Small intestine (tissue), 7 donors: ENCODE results near the gene SMARCD3. TPM values are rescaled to one million over a fixed set of nuclear protein-coding genes. Genes with fewer than 3 reads are reported as not detected.

Experiments used
- DNase-seq, 2 donors: peaks; one replicate each; pipeline versions ENCODE4 v3.0.0 to v3.0.0-alpha.2; 2013
- FAIRE-seq: peaks from 2 replicates; lab custom pipeline; 2012; peaks lifted over from hg19 to GRCh38; lab: Jason Lieb, UNC
- H3K27ac ChIP-seq, 3 donors: one replicate each; pipeline ENCODE4 v1.5.1; 2013; ENCODE audit warnings: low read length in 2 of 3, mild to moderate bottlenecking in 2 of 3, control low read depth in 1 of 3, inconsistent platforms in 1 of 3, low read depth in 1 of 3, moderate library complexity in 1 of 3
- H3K27me3 ChIP-seq, 3 donors: one replicate each; pipeline ENCODE4 v1.6.1; 2013; ENCODE audit warnings: low read length in 3 of 3, inconsistent platforms in 1 of 3; ENCODE audit not compliant: control insufficient read depth in 3 of 3, insufficient read depth in 3 of 3
- H3K36me3 ChIP-seq, 3 donors: one replicate each; pipeline ENCODE4 v1.6.1; 2013; ENCODE audit warnings: low read length in 3 of 3, inconsistent platforms in 1 of 3, low read depth in 1 of 3, mild to moderate bottlenecking in 1 of 3, moderate library complexity in 1 of 3; ENCODE audit not compliant: control insufficient read depth in 3 of 3, insufficient read depth in 2 of 3
- H3K4me1 ChIP-seq, 3 donors: one replicate each; pipeline ENCODE4 v1.6.1; 2013; ENCODE audit warnings: low read length in 2 of 3, inconsistent platforms in 1 of 3, low read depth in 1 of 3, mild to moderate bottlenecking in 1 of 3, moderate library complexity in 1 of 3; ENCODE audit not compliant: control insufficient read depth in 3 of 3, insufficient read depth in 2 of 3
- H3K4me3 ChIP-seq, 3 donors: one replicate each; pipeline ENCODE4 v1.5.1; 2013; ENCODE audit warnings: low read length in 3 of 3, control low read depth in 1 of 3, inconsistent platforms in 1 of 3, low read depth in 1 of 3, mild to moderate bottlenecking in 1 of 3, moderate library complexity in 1 of 3
- H3K9me3 ChIP-seq, 2 donors: one replicate each; pipeline ENCODE4 v1.6.1; 2013; ENCODE audit warnings: low read depth in 1 of 2, low read length in 1 of 2; ENCODE audit not compliant: control insufficient read depth in 2 of 2, insufficient read depth in 1 of 2
- WGBS, 3 donors: extraction: QIAGEN DNeasy Blood & Tissue Kit; methylation state at CpG; one replicate each; pipeline ENCODE4 v1.1.7; 2013; 5-methylcytosine and 5-hydroxymethylcytosine counted together
- polyA plus RNA-seq, 4 donors: library from polyadenylated mRNA; stranded (reverse) in 3 of 4; unstranded in 1 of 4; fragments of 200-250 nt in 3 of 4; fragments of 120-200 nt in 1 of 4; gene quantifications; one replicate each; pipeline versions ENCODE4 v1.2.1 to v1.2.3, GENCODE V29; 2013
- donor health status: healthy with polysubstance abuse.
- donor health status: control.
- donor health status: control.
- donor health status: Bipolar disorder and iron deficiency.
- donor health status: healthy.

Gene SMARCD3
- polyA plus RNA-seq, 4 donors: 0.89 to 16.0 (median 10.3) TPM

DNA sequence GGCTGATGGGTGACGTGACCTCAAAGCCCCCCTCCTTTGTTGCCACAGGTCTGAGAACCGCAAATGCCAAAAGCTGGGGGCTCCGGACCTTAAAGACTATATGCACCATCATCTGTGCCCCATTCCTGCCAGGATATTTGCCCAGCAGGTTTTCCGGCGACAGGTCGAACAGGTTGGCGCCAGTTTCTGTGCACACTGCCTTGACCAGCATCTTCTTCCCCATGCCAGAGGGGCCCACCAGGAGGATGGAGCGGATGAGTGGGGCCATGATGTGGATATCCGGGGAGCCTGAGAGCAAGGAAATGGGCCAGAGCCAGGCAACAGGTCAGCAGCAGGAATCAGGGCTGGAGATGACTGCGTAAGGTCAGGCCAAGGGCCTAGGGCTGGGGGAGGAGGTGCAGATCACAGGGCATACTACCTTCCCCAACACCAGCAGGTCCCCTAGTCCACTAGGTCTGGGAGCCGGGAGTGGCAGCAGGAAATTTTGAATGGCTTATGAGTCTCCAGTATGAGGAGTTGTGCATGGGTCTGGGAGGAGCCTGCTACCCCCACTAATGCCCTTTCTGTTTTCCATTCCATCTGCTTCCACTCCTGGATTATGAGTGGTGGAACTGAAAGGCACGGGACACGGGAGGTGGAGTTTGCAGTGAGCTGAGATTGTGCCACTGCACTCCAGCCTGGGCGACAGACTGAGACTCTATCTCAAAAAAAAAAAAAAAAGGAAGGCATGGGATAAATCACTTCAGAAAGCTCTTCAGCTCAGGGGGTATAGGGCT, 55.1 kb downstream of the SMARCD3 start:
- whole genome bisulfite sequencing, 3 donors: 86 to 90% (median 89%) methylated on average over 14 of the region's 14 CpGs
- no peak for FAIRE-seq
- Histone ChIP-seq H3K27ac (no peak overlapping the region), H3K27me3 (peaks cover 0 to 28% (median 0%) of the 10 kb centered on the region in 3 donors), H3K9me3 (no peaks in the 10 kb centered on the region), H3K4me1 (no peaks in the 10 kb centered on the region), H3K4me3 (no peak overlapping the region), H3K36me3 (no peaks in the 10 kb centered on the region)
- DNase-seq: no peak

DNA sequence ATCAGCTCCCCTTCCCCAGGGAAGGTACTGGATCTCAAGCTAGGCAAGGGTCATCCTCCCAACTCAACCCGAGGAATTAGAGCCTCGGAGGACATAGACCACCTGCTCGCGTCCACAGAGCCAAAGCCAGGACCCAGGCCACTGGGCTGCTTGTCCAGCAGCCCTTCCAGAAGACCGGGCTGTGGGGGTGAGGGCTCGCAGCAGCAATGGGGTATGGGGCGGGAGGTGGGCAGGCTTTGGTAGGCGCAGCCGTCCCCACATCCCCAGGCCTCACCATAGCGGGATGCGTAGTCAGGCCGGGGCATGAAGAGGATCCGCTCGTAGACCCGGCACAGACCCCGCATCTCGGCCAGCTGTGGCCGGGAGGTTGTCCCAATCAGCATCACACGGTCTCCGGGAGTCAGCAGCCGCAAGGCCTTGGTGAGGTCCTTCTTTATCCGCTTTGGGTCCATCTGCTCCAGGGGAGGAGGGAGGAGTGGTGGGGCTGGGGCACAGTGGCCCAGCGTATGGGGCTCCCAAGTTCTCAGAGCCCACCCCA, 56.4 kb downstream of the SMARCD3 start:
- no peaks in the 10 kb centered on the region for H3K4me1 ChIP-seq
- DNase-seq: no peak
- H3K27me3 ChIP-seq: peaks cover 0 to 33% (median 0%) of the 10 kb centered on the region in 3 donors
- FAIRE-seq: no peak
- no peaks in the 10 kb centered on the region for H3K9me3 ChIP-seq
- no peak overlapping the region for H3K4me3 ChIP-seq
- no peak overlapping the region for H3K27ac ChIP-seq
- 92 to 95% (median 94%) methylated on average over 23 of the region's 23 CpGs for WGBS, 3 donors
- no peaks in the 10 kb centered on the region for H3K36me3 ChIP-seq

GRCh38 chr7:151191544-151191943, 57.0 kb downstream of the SMARCD3 start:
- no peak overlapping the region for H3K4me3 ChIP-seq
- 81 to 87% (median 83%) methylated on average over 12 of the region's 12 CpGs for WGBS, 3 donors
- no peak for FAIRE-seq

DNA sequence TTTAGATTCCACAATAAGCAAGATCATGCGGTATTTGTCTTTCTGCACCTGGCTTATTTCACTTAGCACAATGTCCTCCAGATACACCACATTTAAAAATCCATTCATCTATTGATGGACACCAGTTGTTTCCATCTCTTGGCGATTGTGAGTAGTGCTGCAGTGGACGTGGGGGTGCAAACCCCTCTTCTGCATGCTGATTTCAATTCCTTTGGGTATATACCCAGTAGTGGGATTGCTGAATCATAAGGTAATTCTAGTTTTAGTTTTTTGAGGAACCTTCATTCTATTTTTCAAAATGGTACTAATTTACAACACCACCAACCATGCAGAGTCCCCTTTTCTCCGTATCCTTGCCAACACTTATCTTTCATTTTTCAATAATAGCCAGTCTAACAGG, 59.5 kb downstream of the SMARCD3 start:
- Histone ChIP-seq H3K9me3 (no peaks in the 10 kb centered on the region), H3K4me3 (no peak overlapping the region), H3K4me1 (no peaks in the 10 kb centered on the region), H3K36me3 (no peaks in the 10 kb centered on the region), H3K27ac (no peak overlapping the region), H3K27me3 (peaks cover 0 to 12% (median 0%) of the 10 kb centered on the region in 3 donors)
- FAIRE-seq (no peak), DNase-seq (no peak)
- 65 to 78% (median 66%) methylated on average over 4 of the region's 4 CpGs for WGBS, 3 donors

More at GRCh38 chr7:151191544-151191943, 57.0 kb downstream of the SMARCD3 start:
- Histone ChIP-seq H3K27me3 (peaks cover 0 to 29% (median 0%) of the 10 kb centered on the region in 3 donors), H3K36me3 (no peaks in the 10 kb centered on the region), H3K27ac (no peak overlapping the region), H3K9me3 (no peaks in the 10 kb centered on the region), H3K4me1 (no peaks in the 10 kb centered on the region)
- no peak for DNase-seq

Other genes starting within 250 kb of the SMARCD3 start
- 1 to 10 TPM in 2 of 4 donors, under 1 TPM in 2; 0.22 to 1.6 (median 0.77) TPM for gene ATG9B, start 224.2 kb downstream of the SMARCD3 start, polyA plus RNA-seq
- gene ABCB8, start 220.2 kb downstream of the SMARCD3 start, polyA plus RNA-seq: 10 to 100 TPM; 15.4 to 29.9 (median 16.2) TPM
- gene ASIC3, start 200.2 kb downstream of the SMARCD3 start, polyA plus RNA-seq: 10 to 100 TPM in 1 of 4 donors, 1 to 10 TPM in 3; 2.8 to 10.7 (median 3.6) TPM
- gene CDK5, start 190.8 kb downstream of the SMARCD3 start, polyA plus RNA-seq: 10 to 100 TPM; 10.8 to 19.7 (median 11.9) TPM
- gene SLC4A2, start 189.1 kb downstream of the SMARCD3 start, polyA plus RNA-seq: 100 to 1,000 TPM in 3 of 4 donors, 10 to 100 TPM in 1; 91.5 to 132 (median 103) TPM
- 100 to 1,000 TPM in 3 of 4 donors, 10 to 100 TPM in 1; 95.2 to 248 (median 126) TPM for gene FASTK, start 167.9 kb downstream of the SMARCD3 start, polyA plus RNA-seq
- 100 to 1,000 TPM in 1 of 4 donors, 10 to 100 TPM in 3; 66.4 to 144 (median 77.2) TPM for gene TMUB1, start 165.2 kb downstream of the SMARCD3 start, polyA plus RNA-seq
- 10 to 100 TPM; 46.5 to 57.9 (median 54.4) TPM for gene AGAP3, start 162.2 kb downstream of the SMARCD3 start, polyA plus RNA-seq
- under 1 TPM in 1 of 4 donors, not detected in 3; 0.06 TPM for gene GBX1, start 81.0 kb downstream of the SMARCD3 start, polyA plus RNA-seq
- not detected for gene ASB10, start 61.4 kb downstream of the SMARCD3 start, polyA plus RNA-seq
- not detected for gene H2BK1, start 38.2 kb downstream of the SMARCD3 start, polyA plus RNA-seq
- 10 to 100 TPM; 11.0 to 23.7 (median 13.5) TPM for gene ABCF2, start 21.5 kb downstream of the SMARCD3 start, polyA plus RNA-seq
- 10 to 100 TPM; 11.6 to 27.2 (median 18.1) TPM for gene CHPF2, start 16.2 kb downstream of the SMARCD3 start, polyA plus RNA-seq
- gene NUB1, start 93.1 kb upstream of the SMARCD3 start, polyA plus RNA-seq: 10 to 100 TPM; 37.4 to 70.8 (median 56.7) TPM
- 1 to 10 TPM in 3 of 4 donors, not detected in 1; 1.1 to 4.3 (median 1.8) TPM for gene WDR86, start 161.3 kb upstream of the SMARCD3 start, polyA plus RNA-seq
- under 1 TPM in 2 of 4 donors, not detected in 2; 0.06 to 0.07 TPM for gene CRYGN, start 191.4 kb upstream of the SMARCD3 start, polyA plus RNA-seq